ENCODE results near the gene FLNC.

Gene FLNC

DNA sequence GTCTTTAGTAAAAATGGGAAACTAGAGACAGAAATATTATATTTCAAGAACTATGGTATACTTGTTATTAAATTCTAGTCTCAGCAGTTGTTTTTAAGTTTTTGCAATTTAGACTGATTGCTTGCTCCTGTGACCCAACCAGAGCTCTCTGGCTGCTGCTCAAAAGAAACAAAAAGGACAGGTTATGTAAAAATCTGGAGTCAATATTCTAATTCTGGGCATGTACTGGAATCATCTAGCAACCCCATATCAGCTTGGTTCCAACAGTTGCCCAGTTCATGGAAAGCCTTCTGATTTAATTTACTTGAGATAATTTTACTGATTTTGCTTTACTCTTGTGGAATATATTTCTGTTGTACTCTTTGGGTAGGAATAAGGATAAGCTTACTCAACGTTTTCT lies 70.0 kb downstream of the FLNC start:
- ChIA-PET POLR2A (no interaction called here), CTCF (no interaction called here)
- TF ChIP-seq HDGF (IDR thresholded peaks at IDR 0.05; ENCODE audit: borderline replicate concordance) = no peak
- no peak for TF ChIP-seq FOXM1 (IDR thresholded peaks at IDR 0.05; ENCODE audit: borderline replicate concordance)
- TF ChIP-seq BHLHE40 (IDR thresholded peaks at IDR 0.05; ENCODE audit: borderline replicate concordance) = no peak
- no peak for TF ChIP-seq ZNF384 (IDR thresholded peaks at IDR 0.05)
- TF ChIP-seq FOXK2 (IDR thresholded peaks at IDR 0.05) = no peak
- no peak for TF ChIP-seq ARNT (IDR thresholded peaks at IDR 0.05)
- no peak for TF ChIP-seq LEF1 (IDR thresholded peaks at IDR 0.05; ENCODE audit: borderline replicate concordance)
- TF ChIP-seq FOXA1 (IDR thresholded peaks at IDR 0.05) = no peak
- TF ChIP-seq NFRKB (IDR thresholded peaks at IDR 0.05) = no peak
- no peak for TF ChIP-seq CTBP1 (IDR thresholded peaks at IDR 0.05; ENCODE audit: borderline replicate concordance)
- TF ChIP-seq TARDBP (IDR thresholded peaks at IDR 0.05) = no peak
- no peak for TF ChIP-seq ELF4 (IDR thresholded peaks at IDR 0.05)
- no peak for TF ChIP-seq SUZ12 (IDR thresholded peaks at IDR 0.05)
- TF ChIP-seq SP1 (IDR thresholded peaks at IDR 0.05) = no peak
- no peak for TF ChIP-seq L3MBTL2 (conservative IDR thresholded peaks at IDR 0.05)
- TF ChIP-seq, protein P1, sequence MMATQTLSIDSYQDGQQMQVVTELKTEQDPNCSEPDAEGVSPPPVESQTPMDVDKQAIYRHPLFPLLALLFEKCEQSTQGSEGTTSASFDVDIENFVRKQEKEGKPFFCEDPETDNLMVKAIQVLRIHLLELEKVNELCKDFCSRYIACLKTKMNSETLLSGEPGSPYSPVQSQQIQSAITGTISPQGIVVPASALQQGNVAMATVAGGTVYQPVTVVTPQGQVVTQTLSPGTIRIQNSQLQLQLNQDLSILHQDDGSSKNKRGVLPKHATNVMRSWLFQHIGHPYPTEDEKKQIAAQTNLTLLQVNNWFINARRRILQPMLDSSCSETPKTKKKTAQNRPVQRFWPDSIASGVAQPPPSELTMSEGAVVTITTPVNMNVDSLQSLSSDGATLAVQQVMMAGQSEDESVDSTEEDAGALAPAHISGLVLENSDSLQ (IDR thresholded peaks at IDR 0.05) = no peak
- DNase-seq (ENCODE audit: extremely low spot score) = no peak

- POLR2A ChIA-PET = no interaction called here
- CTCF ChIA-PET = no interaction called here
- DNase-seq (ENCODE audit: extremely low spot score) = no peak
- no peak for TF ChIP-seq FOXA1 (IDR thresholded peaks at IDR 0.05)
- no peak for TF ChIP-seq ELF4 (IDR thresholded peaks at IDR 0.05)
- no peak for TF ChIP-seq L3MBTL2 (conservative IDR thresholded peaks at IDR 0.05)
- TF ChIP-seq HDGF (IDR thresholded peaks at IDR 0.05; ENCODE audit: borderline replicate concordance) = no peak
- no peak for TF ChIP-seq FOXM1 (IDR thresholded peaks at IDR 0.05; ENCODE audit: borderline replicate concordance)
- TF ChIP-seq ARNT (IDR thresholded peaks at IDR 0.05) = no peak
- TF ChIP-seq SP1 (IDR thresholded peaks at IDR 0.05) = no peak
- TF ChIP-seq BHLHE40 (IDR thresholded peaks at IDR 0.05; ENCODE audit: borderline replicate concordance) = no peak
- TF ChIP-seq CTBP1 (IDR thresholded peaks at IDR 0.05; ENCODE audit: borderline replicate concordance) = no peak
- TF ChIP-seq FOXK2 (IDR thresholded peaks at IDR 0.05) = no peak
- TF ChIP-seq SUZ12 (IDR thresholded peaks at IDR 0.05) = no peak
- TF ChIP-seq TARDBP (IDR thresholded peaks at IDR 0.05) = no peak
- TF ChIP-seq, protein P1 (IDR thresholded peaks at IDR 0.05) = no peak
- TF ChIP-seq NFRKB (IDR thresholded peaks at IDR 0.05) = no peak
- TF ChIP-seq ZNF384 (IDR thresholded peaks at IDR 0.05) = no peak
- no peak for TF ChIP-seq LEF1 (IDR thresholded peaks at IDR 0.05; ENCODE audit: borderline replicate concordance)
Measured at GRCh38 chr7:128902761-128903585, 72.8 kb downstream of the FLNC start.

- no peak for DNase-seq (ENCODE audit: extremely low spot score)
- ChIA-PET CTCF (no interaction called here), POLR2A (no interaction called here)
- TF ChIP-seq, protein P1 (IDR thresholded peaks at IDR 0.05) = no peak
- no peak for TF ChIP-seq ELF4 (IDR thresholded peaks at IDR 0.05)
- TF ChIP-seq SUZ12 (IDR thresholded peaks at IDR 0.05) = no peak
- no peak for TF ChIP-seq FOXA1 (IDR thresholded peaks at IDR 0.05)
- no peak for TF ChIP-seq LEF1 (IDR thresholded peaks at IDR 0.05; ENCODE audit: borderline replicate concordance)
Measured at GRCh38 chr7:128903621-128904361, 73.6 kb downstream of the FLNC start.

GRCh38 chr7:128904381-128905197 lies 74.4 kb downstream of the FLNC start:
- ChIA-PET POLR2A (no interaction called here), CTCF (no interaction called here)
- TF ChIP-seq FOXA1 (IDR thresholded peaks at IDR 0.05) (no peak), NFRKB (IDR thresholded peaks at IDR 0.05) (no peak), SP1 (IDR thresholded peaks at IDR 0.05) (no peak), TARDBP (IDR thresholded peaks at IDR 0.05) (no peak), ELF4 (IDR thresholded peaks at IDR 0.05) (no peak), CTBP1 (IDR thresholded peaks at IDR 0.05; ENCODE audit: borderline replicate concordance) (no peak), HDGF (IDR thresholded peaks at IDR 0.05; ENCODE audit: borderline replicate concordance) (no peak), FOXM1 (IDR thresholded peaks at IDR 0.05; ENCODE audit: borderline replicate concordance) (no peak)
- TF ChIP-seq, protein P1 (IDR thresholded peaks at IDR 0.05) = 0 out of 2 replicates have a peak, but pooled peaks have one; percentile 35
- DNase-seq (ENCODE audit: extremely low spot score) = peak; percentile 73
